ENCODE results near the gene RNF214.

RNF214 gene

GRCh38 chr11:117229411-117229810 is 3.1 kb upstream of the RNF214 start:
- ChIA-PET CTCF (interaction anchor here (0.8 to 11.4 kb wide), 10 partner anchors 9 to 495 kb away, joined by 3 to 191 read pairs (median 4); partner anchors contain the start of genes APOA5 and ZPR1), POLR2A (no interaction called here)
- DNase-seq (ENCODE audit: low read depth, low spot score) = no peak
- no peak overlapping the region for H3K4me3 ChIP-seq (ENCODE audit: low read depth, low read length)
- TF ChIP-seq CTCF (IDR thresholded peaks at IDR 0.05; ENCODE audit: insufficient read depth, low read length, missing control alignments) = no peak

DNA sequence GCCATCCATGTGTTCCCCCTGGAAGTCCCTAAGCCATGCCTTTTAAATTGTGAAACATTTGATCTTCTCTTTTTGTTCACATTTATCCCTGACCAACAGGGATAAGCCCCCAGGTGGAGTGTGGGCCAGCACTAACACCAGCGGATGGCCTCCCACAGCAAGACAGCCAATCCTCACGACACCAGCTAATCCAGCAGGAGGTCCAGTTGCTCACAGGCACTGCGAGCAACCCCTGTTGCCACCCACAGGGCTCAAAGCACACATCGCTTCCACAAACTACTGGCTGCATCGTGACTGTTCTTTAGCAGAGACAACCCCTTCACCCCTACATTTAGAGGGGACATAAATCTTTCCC is 2.6 kb upstream of the RNF214 start:
- ChIA-PET CTCF (interaction anchor here (0.8 to 11.4 kb wide), 9 partner anchors 9 to 495 kb away, joined by 3 to 191 read pairs (median 4); partner anchors contain the start of genes APOA5 and ZPR1), POLR2A (no interaction called here)
- no peak for TF ChIP-seq CTCF (IDR thresholded peaks at IDR 0.05; ENCODE audit: insufficient read depth, low read length, missing control alignments)
- DNase-seq (ENCODE audit: low read depth, low spot score) = no peak
- H3K4me3 ChIP-seq (ENCODE audit: low read depth, low read length) = no peak overlapping the region; the same call in 1 of the 2 replicates

DNA sequence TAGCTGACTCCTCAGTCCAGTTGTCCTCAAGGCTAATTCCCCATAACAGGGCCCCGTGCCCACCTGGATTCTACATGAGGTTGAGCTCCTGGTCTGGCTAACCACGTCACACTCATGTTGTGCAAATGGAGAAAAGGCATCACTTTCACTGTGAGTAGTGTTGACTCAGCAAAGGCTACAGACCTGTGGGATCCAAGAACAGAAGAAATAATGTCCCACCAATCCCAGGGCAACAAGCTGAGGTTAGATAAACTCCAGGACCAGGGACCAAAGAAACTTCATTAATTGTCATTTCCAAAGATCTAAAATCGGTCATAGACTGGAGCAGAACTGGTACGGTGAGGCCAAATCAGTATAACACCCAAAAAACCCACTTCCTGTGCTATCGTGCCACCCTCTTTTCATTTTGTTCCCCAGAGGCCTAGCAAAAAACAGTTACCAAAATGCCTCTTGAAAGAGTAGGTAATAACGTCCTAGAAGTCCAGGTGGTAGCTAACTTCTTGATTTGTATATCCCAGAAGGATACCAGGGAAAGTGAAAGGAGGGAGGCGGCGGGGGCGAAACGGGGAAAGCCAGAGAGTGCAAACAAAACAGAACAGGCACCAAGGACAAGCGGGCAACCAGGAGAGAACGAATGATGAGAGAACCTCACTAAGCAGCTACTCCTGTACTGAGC is 2.0 kb upstream of the RNF214 start:
- H3K4me3 ChIP-seq (ENCODE audit: low read depth, low read length) = peak overlapping the region; percentile 91
- TF ChIP-seq CTCF (IDR thresholded peaks at IDR 0.05; ENCODE audit: insufficient read depth, low read length, missing control alignments) = no peak
- DNase-seq (ENCODE audit: low read depth, low spot score) = no peak
- ChIA-PET CTCF (interaction anchor here (0.8 to 11.4 kb wide), 13 partner anchors 8 to 496 kb away, joined by 3 to 191 read pairs (median 5); partner anchors contain the start of genes APOA5 and ZPR1), POLR2A (interaction anchor here (0.6 to 1.1 kb wide), 3 partner anchors 8 to 40 kb away, joined by 3 to 4 read pairs (median 4); no protein-coding TSS in a partner anchor)

DNA sequence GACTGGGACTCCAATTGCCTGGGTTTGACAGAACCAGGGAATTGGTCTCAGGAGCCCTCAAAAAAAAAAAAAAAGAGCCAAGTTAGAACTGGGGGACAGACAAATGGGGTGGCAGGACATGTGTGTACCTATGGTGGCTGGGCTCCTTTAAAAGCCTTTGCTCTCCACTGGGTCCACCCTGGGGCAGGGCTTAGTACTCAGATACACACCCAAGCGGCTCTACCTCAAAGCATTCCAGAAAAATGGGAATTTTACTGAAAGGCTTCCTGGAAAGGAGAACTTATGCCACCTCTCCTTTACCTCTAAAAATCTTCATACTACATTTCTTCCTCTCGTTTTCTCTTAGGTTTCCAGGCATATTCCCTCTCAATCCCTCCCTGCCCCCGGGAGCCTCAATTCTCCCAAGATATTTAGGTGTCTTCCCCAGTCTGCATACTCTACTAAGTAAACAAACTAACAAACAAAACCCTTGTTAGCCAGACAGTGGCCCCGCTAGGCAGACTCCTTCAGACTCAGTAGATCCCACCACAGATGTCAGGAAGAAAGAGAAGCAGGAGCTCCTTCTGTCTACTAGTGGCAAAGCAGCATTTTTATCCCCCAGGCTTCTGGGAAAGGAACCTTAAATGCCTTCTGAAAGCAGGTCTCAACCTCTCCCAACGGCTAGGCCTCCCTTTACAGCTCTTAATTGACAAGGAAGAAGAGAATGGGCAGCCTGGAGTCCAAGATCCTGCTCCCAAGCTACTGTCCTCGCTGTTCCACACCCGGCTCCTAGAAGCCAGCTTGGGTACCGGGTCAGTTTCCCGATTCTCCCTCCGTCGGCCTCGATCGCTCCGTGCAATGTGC is 1.3 kb upstream of the RNF214 start:
- peak overlapping the region; percentile 91 for H3K4me3 ChIP-seq (ENCODE audit: low read depth, low read length)
- ChIA-PET CTCF (interaction anchor here (0.6 to 11.4 kb wide), 27 partner anchors 9 to 499 kb away, joined by 3 to 191 read pairs (median 4); partner anchors contain the start of genes APOA5, BACE1, CEP164 and ZPR1), POLR2A (interaction anchor here (0.6 to 1.1 kb wide), 5 partner anchors 9 to 84 kb away, joined by 3 to 5 read pairs (median 4); no protein-coding TSS in a partner anchor)
- TF ChIP-seq CTCF (IDR thresholded peaks at IDR 0.05; ENCODE audit: insufficient read depth, low read length, missing control alignments) = no peak
- DNase-seq (ENCODE audit: low read depth, low spot score) = no peak

DNA sequence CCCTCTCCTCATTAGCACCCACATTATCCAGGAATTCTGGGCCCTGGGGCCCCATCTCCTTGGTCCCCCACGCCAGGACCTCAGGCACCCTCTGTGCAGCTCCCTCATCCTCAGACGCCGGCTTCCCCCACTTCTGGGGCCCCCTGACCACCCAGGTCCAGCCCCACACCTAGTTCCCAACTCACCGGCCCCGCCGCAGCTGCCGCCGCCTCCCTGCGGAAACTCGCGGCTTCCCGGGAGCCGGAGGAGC is 704 bp upstream of the RNF214 start, which contains the start of gene PCSK7:
Gene PCSK7, minus strand, starts transcription at position 232 of the 250 bp plus-strand sequence. CDS start 2,229 bp downstream, outside the sequence.
- no peak for DNase-seq (ENCODE audit: low read depth, low spot score)
- TF ChIP-seq CTCF (IDR thresholded peaks at IDR 0.05; ENCODE audit: insufficient read depth, low read length, missing control alignments) = no peak
- ChIA-PET POLR2A (interaction anchor here (1.0 to 1.1 kb wide), 2 partner anchors 32 to 84 kb away, joined by 4 to 5 read pairs; no protein-coding TSS in a partner anchor), CTCF (interaction anchor here (0.6 to 11.4 kb wide), 25 partner anchors 8 to 499 kb away, joined by 3 to 191 read pairs (median 4); partner anchors contain the start of genes APOA5, BACE1, CEP164 and ZPR1)
- H3K4me3 ChIP-seq (ENCODE audit: low read depth, low read length) = peak within 1 kb of the TSS; percentile 91
